Mesenchymal stem cell (in vitro differentiated cells and primary cell): Measurements from ENCODE around the gene CALML6.

Experiments used
- DNase-seq: peaks from one replicate; pipeline ENCODE4 v3.0.0-alpha.2; 2013
- H2AFZ ChIP-seq: one replicate; pipeline ENCODE4 v1.6.1; 2013; ENCODE audit warnings: low read depth, mild to moderate bottlenecking, control low read depth, inconsistent platforms, low read length, moderate library complexity
- H2AK5ac ChIP-seq: 2 replicates; pipeline ENCODE4 v1.6.1; 2013; ENCODE audit warnings: low read length, moderate library complexity, mild to moderate bottlenecking, inconsistent platforms; ENCODE audit not compliant: severe bottlenecking
- H2BK120ac ChIP-seq: one replicate; pipeline ENCODE4 v1.6.1; 2013; ENCODE audit warnings: low read depth, mild to moderate bottlenecking, inconsistent platforms, low read length, moderate library complexity
- H2BK12ac ChIP-seq, 2 experiments: one replicate each; pipeline ENCODE4 v1.6.1; 2013; ENCODE audit warnings: inconsistent platforms in 2 of 2, low read length in 2 of 2, mild to moderate bottlenecking in 2 of 2, moderate library complexity in 2 of 2, control low read depth in 1 of 2
- H2BK15ac ChIP-seq: one replicate; pipeline ENCODE4 v1.6.1; 2013; ENCODE audit warnings: mild to moderate bottlenecking, low read depth, inconsistent platforms; ENCODE audit not compliant: poor library complexity, severe bottlenecking
- H2BK5ac ChIP-seq: 2 replicates; pipeline ENCODE4 v1.6.1; 2013; ENCODE audit warnings: low read depth, mild to moderate bottlenecking, low read length, control low read depth, inconsistent platforms; ENCODE audit not compliant: poor library complexity, severe bottlenecking
- H3K14ac ChIP-seq, 2 experiments: one replicate each; pipeline ENCODE4 v1.6.1; 2013; ENCODE audit warnings: inconsistent platforms in 2 of 2, low read length in 2 of 2, control low read depth in 1 of 2, mild to moderate bottlenecking in 1 of 2, moderate library complexity in 1 of 2
- H3K18ac ChIP-seq, 2 experiments: one replicate each; pipeline ENCODE4 v1.6.1; 2013; ENCODE audit warnings: inconsistent platforms in 2 of 2, low read length in 2 of 2, control low read depth in 1 of 2, low read depth in 1 of 2, mild to moderate bottlenecking in 1 of 2
- H3K23ac ChIP-seq, 2 experiments: one replicate each; pipeline ENCODE4 v1.6.1; 2013; ENCODE audit warnings: inconsistent platforms in 2 of 2, low read length in 2 of 2, mild to moderate bottlenecking in 2 of 2, moderate library complexity in 2 of 2, control low read depth in 1 of 2
- H3K27ac ChIP-seq: 2 replicates; pipeline ENCODE4 v1.5.1; 2013; ENCODE audit warnings: mild to moderate bottlenecking, moderate library complexity, low read length, control low read depth, inconsistent platforms; ENCODE audit not compliant: poor library complexity, severe bottlenecking
- H3K27me3 ChIP-seq, 2 experiments: 2 replicates each; pipeline versions ENCODE4 v1.6.1 to v1.7.0; 2013; ENCODE audit warnings: low read length in 2 of 2, mild to moderate bottlenecking in 2 of 2, moderate library complexity in 2 of 2, control low read depth in 1 of 2, inconsistent platforms in 1 of 2; ENCODE audit not compliant: control insufficient read depth in 1 of 2, insufficient read depth in 1 of 2
- H3K36me3 ChIP-seq, 2 experiments: 2 replicates each; pipeline versions ENCODE4 v1.6.1 to v1.7.0; 2013; ENCODE audit warnings: low read length in 2 of 2, control low read depth in 1 of 2, inconsistent platforms in 1 of 2, low read depth in 1 of 2, mild to moderate bottlenecking in 1 of 2; ENCODE audit not compliant: insufficient read depth in 2 of 2, control insufficient read depth in 1 of 2
- H3K4ac ChIP-seq, 2 experiments: one replicate each; pipeline ENCODE4 v1.6.1; 2013; ENCODE audit warnings: inconsistent platforms in 2 of 2, low read length in 2 of 2, mild to moderate bottlenecking in 2 of 2, moderate library complexity in 2 of 2, control low read depth in 1 of 2, low read depth in 1 of 2
- H3K4me1 ChIP-seq: 2 replicates; pipeline ENCODE4 v1.6.1; 2013; ENCODE audit warnings: low read depth, low read length, control low read depth; ENCODE audit not compliant: control insufficient read depth, insufficient read depth
- H3K4me2 ChIP-seq: 2 replicates; pipeline ENCODE4 v1.6.1; 2013; ENCODE audit warnings: low read length, mild to moderate bottlenecking, inconsistent platforms; ENCODE audit not compliant: poor library complexity, severe bottlenecking
- H3K4me3 ChIP-seq, 2 experiments: 2 replicates each; pipeline versions ENCODE4 v1.5.1 to v1.7.0; 2013; ENCODE audit warnings: low read length in 2 of 2, mild to moderate bottlenecking in 2 of 2, control low read depth in 1 of 2, low read depth in 1 of 2; ENCODE audit not compliant: insufficient read depth in 1 of 2
- H3K79me1 ChIP-seq: replicated peaks from 2 replicates; pipeline ENCODE4 v1.6.1; 2013; ENCODE audit warnings: mild to moderate bottlenecking, control low read depth, low read length, inconsistent platforms; ENCODE audit not compliant: poor library complexity, severe bottlenecking
- H3K9ac ChIP-seq: 2 replicates; pipeline ENCODE4 v1.7.0; 2013; ENCODE audit warnings: mild to moderate bottlenecking, low read length, moderate library complexity
- H3K9me3 ChIP-seq: 2 replicates; pipeline ENCODE4 v1.7.0; 2013; ENCODE audit warnings: mild to moderate bottlenecking, low read length; ENCODE audit not compliant: control insufficient read depth
- H4K8ac ChIP-seq: one replicate; pipeline ENCODE4 v1.6.1; 2013; ENCODE audit warnings: inconsistent platforms, mild to moderate bottlenecking, low read length, moderate library complexity
- H4K91ac ChIP-seq: one replicate; pipeline ENCODE4 v1.6.1; 2013; ENCODE audit warnings: mild to moderate bottlenecking, low read length, inconsistent platforms
- WGBS: methylation state at CpG from one replicate; pipeline ENCODE4 v1.1.7; 2013; ENCODE audit warnings: mixed read lengths; 5-methylcytosine and 5-hydroxymethylcytosine counted together

CALML6 gene

GRCh38 chr1:1920057-1920607 lies 5.1 kb downstream of the CALML6 start:
- H3K4ac ChIP-seq = peak overlapping the region in 1 of 2 experiments; percentile 6
- H3K9me3 ChIP-seq = no peaks in the 10 kb centered on the region
- H3K4me3 ChIP-seq = peak overlapping the region in 1 of 2 experiments; percentile 37
- H3K36me3 ChIP-seq = no peaks in the 10 kb centered on the region
- H3K27ac ChIP-seq = no peak overlapping the region
- no peak overlapping the region for H2AFZ ChIP-seq
- H3K18ac ChIP-seq = peak overlapping the region; percentile 82 to 92
- peak overlapping the region in 1 of 2 experiments; percentile 87 for H2BK12ac ChIP-seq
- no peak overlapping the region for H3K4me2 ChIP-seq
- no peak overlapping the region for H2BK15ac ChIP-seq
- DNase-seq = no peak
- peaks cover 0 to 44% of the 10 kb centered on the region in 2 experiments for H3K27me3 ChIP-seq
- H3K4me1 ChIP-seq = peaks cover 18% of the 10 kb centered on the region
- H2BK5ac ChIP-seq = no peak overlapping the region
- H4K8ac ChIP-seq = peak overlapping the region; percentile 85
- H3K23ac ChIP-seq = no peak overlapping the region
- H2AK5ac ChIP-seq = no peak overlapping the region
- H2BK120ac ChIP-seq = peak overlapping the region; percentile 24
- no peak overlapping the region for H3K9ac ChIP-seq
- H4K91ac ChIP-seq = peak overlapping the region; percentile 85
- WGBS = 96% methylated on average over 6 of the region's 6 CpGs
- no peaks in the 10 kb centered on the region for H3K79me1 ChIP-seq
- H3K14ac ChIP-seq = no peak overlapping the region

DNA sequence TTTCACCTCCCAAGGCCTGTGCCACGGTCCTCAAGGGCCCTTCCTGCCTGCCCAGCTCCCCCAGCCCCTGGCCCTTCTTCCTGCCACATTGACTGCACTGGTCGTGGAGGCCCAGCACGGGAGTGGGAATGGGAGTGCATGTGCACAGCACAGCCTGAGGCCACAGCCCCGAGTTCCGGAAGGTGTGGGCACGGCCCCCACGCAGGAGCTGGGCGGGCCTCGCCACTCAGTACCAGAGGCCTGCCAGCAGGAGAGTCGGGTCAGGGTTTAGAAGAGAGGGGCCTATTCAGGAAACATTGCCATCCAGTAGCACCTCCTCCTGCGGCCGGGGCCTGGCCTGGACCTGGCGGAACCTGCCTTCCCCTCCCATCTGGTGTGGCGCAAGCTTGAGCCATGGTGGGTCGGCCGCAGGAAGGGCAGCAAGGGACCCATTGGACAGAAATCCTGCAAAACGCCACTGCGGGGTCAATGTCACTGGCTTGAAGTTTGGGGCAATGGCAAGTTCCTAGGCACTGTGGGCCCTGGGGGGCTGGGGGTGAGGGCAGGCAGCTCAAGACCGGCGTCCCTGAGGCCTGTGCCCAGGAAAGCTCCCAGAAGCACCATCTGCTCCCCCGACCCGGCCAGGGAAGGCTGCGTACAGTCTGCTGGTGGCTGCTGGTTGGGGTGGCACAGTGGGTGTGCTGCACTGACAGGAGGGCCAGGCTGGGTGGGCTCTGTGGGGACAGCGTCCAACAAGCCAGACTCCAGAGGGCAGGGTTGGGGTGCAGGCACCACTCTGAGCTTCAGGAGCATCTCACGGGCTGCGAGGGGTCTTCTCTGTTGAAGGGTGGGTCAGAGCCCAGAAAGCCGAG lies 5.8 kb downstream of the CALML6 start:
- H3K4me3 ChIP-seq = no peak overlapping the region
- no peak overlapping the region for H2BK120ac ChIP-seq
- no peak for DNase-seq
- no peak overlapping the region for H2BK15ac ChIP-seq
- no peaks in the 10 kb centered on the region for H3K36me3 ChIP-seq
- peaks cover 0 to 39% of the 10 kb centered on the region in 2 experiments for H3K27me3 ChIP-seq
- no peak overlapping the region for H2BK5ac ChIP-seq
- no peak overlapping the region for H3K9ac ChIP-seq
- no peak overlapping the region for H2AK5ac ChIP-seq
- peak overlapping the region in 1 of 2 experiments; percentile 11 for H3K18ac ChIP-seq
- H3K4ac ChIP-seq = no peak overlapping the region
- no peak overlapping the region for H3K4me2 ChIP-seq
- H2BK12ac ChIP-seq = peak overlapping the region in 1 of 2 experiments; percentile 25
- no peaks in the 10 kb centered on the region for H3K9me3 ChIP-seq
- no peaks in the 10 kb centered on the region for H3K79me1 ChIP-seq
- H4K8ac ChIP-seq = no peak overlapping the region
- no peak overlapping the region for H3K27ac ChIP-seq
- no peak overlapping the region for H3K14ac ChIP-seq
- H4K91ac ChIP-seq = no peak overlapping the region
- 92% methylated on average over 27 of the region's 27 CpGs for WGBS
- H2AFZ ChIP-seq = no peak overlapping the region
- no peak overlapping the region for H3K23ac ChIP-seq
- H3K4me1 ChIP-seq = peaks cover 18% of the 10 kb centered on the region

- H2BK12ac ChIP-seq = no peak overlapping the region
- no peaks in the 10 kb centered on the region for H3K36me3 ChIP-seq
- no peak overlapping the region for H3K18ac ChIP-seq
- WGBS = 93% methylated on average over 6 of the region's 6 CpGs
- H4K91ac ChIP-seq = no peak overlapping the region
- H2BK5ac ChIP-seq = no peak overlapping the region
- H2AFZ ChIP-seq = no peak overlapping the region
- no peak for DNase-seq
- no peak overlapping the region for H3K27ac ChIP-seq
- H3K4ac ChIP-seq = no peak overlapping the region
- no peak overlapping the region for H3K14ac ChIP-seq
- no peak overlapping the region for H2AK5ac ChIP-seq
- no peak overlapping the region for H4K8ac ChIP-seq
- H3K79me1 ChIP-seq = no peaks in the 10 kb centered on the region
- no peak overlapping the region for H3K23ac ChIP-seq
- H2BK120ac ChIP-seq = no peak overlapping the region
- no peak overlapping the region for H3K4me2 ChIP-seq
- H2BK15ac ChIP-seq = no peak overlapping the region
- H3K4me3 ChIP-seq = no peak overlapping the region
- peaks cover 0 to 40% of the 10 kb centered on the region in 2 experiments for H3K27me3 ChIP-seq
- H3K9me3 ChIP-seq = no peaks in the 10 kb centered on the region
- no peak overlapping the region for H3K9ac ChIP-seq
- H3K4me1 ChIP-seq = peaks cover 18% of the 10 kb centered on the region
Observed at GRCh38 chr1:1921459-1921862, 6.4 kb downstream of the CALML6 start.

DNA sequence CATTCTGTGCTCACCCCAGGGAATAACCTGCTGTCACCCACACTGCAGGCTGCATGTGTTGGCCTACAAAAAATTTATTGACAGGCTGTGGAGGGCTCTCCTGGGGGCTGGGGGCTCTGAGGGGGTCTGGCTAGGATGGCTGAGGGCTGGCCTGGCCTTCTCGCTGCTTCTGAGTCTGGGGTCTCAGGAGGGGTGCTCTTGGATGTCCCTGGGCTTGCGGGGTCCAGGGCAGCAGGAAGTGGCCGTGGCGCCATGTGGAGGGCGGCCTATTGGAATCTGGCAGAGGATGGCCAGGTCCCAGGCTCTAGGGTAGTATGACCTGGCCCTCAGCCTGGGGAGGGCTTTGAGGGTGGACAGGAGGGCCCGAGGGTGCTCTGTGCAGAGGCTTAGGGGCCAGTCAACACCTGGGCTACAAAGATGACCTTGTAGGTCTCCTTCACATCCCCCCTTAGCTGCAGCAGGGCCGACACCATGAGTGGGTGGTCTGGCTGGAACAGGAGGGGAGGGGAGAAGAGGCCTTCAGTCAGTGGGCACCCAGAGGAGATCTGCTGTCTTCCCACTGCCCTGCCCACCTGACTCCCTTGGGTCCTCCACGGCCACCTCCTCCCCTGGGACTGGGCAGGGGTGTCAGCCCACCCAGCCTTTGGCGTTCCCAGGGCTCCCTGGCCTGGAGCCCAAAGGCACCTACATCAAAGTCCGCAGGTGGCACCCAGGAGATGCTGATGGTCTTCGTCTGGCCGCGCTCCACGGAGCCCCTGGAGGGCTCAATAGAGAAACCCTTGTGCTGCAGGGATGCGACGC lies 7.0 kb downstream of the CALML6 start:
- H2BK120ac ChIP-seq = no peak overlapping the region
- H3K14ac ChIP-seq = no peak overlapping the region
- no peak for DNase-seq
- no peak overlapping the region for H4K8ac ChIP-seq
- no peak overlapping the region for H2BK12ac ChIP-seq
- H3K23ac ChIP-seq = no peak overlapping the region
- H3K79me1 ChIP-seq = no peaks in the 10 kb centered on the region
- no peak overlapping the region for H3K4ac ChIP-seq
- no peak overlapping the region for H3K18ac ChIP-seq
- no peak overlapping the region for H3K4me3 ChIP-seq
- peaks cover 18% of the 10 kb centered on the region for H3K4me1 ChIP-seq
- no peaks in the 10 kb centered on the region for H3K9me3 ChIP-seq
- no peak overlapping the region for H3K4me2 ChIP-seq
- H4K91ac ChIP-seq = no peak overlapping the region
- H3K9ac ChIP-seq = no peak overlapping the region
- H2BK15ac ChIP-seq = no peak overlapping the region
- H3K27me3 ChIP-seq = peaks cover 0 to 42% of the 10 kb centered on the region in 2 experiments
- H3K27ac ChIP-seq = no peak overlapping the region
- WGBS = 94% methylated on average over 15 of the region's 16 CpGs
- H2AK5ac ChIP-seq = no peak overlapping the region
- no peak overlapping the region for H2BK5ac ChIP-seq
- no peaks in the 10 kb centered on the region for H3K36me3 ChIP-seq
- no peak overlapping the region for H2AFZ ChIP-seq
